NCI-H2029 (cell line): ENCODE measurements around the gene LYAR.

Experiments
- DNase-seq: peaks from one replicate; lab custom pipeline; 2025; lab: John Stamatoyannopoulos, UW

LYAR gene

DNA sequence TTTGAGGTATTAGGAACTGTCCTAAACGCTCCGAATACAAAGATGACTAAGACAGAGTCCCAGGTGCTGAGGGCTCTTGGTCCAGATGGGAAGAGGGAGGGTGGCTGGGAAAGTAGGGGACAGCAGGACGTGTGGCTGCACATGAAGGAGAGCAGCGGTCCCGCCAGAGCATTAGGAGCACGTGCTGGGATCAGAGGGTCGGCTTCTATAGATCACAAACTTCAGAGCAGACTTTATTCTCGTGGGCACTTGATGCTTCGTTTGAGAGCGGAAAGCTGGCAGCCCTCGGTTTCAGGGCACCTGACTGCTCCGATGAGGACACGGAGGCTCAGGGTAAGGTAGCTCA is 26.2 kb upstream of the LYAR start:
- DNase-seq, result no peak

- DNase-seq, result no peak
Measured at GRCh38 chr4:4315461-4316149, 25.7 kb upstream of the LYAR start.

- DNase-seq, result no peak
Measured at GRCh38 chr4:4311193-4311592, 21.2 kb upstream of the LYAR start.

- DNase-seq, result no peak
Measured at GRCh38 chr4:4308800-4309441, 19.0 kb upstream of the LYAR start.

DNA sequence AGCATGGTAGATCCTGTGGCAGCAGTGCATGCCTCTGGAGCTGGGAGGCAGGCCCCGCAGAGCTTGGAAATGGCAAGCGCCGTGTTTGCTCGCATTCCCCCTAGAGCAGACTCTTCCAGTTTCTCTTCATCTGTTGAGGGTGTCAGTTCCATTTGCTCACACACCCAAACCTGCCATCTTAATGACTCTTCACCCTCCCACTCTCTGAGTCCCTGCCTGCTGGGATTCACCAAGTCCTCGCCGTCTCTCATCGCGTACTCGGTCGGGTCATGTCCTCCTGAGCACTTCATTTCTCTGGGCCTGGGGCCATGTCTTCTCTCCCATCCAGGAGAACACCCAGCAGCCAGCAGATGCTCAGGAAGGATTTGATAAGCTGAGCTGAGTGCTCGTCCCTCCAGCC is 17.0 kb upstream of the LYAR start:
- no peak for DNase-seq

- DNase-seq, result no peak
Measured at GRCh38 chr4:4302416-4302815, 12.5 kb upstream of the LYAR start.

DNA sequence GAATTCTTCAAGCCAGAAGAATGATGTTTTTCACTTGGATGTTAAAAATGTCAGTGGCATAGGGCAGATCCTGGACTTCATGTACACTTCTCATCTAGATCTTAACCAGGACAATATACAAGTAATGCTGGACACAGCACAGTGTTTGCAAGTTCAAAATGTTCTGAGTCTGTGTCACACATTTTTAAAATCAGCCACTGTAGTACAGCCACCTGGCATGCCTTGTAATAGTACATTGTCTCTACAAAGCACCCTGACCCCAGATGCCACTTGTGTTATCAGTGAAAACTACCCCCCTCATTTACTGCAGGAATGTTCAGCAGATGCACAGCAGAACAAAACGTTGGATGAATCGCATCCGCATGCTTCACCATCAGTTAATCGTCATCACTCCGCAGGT is 12.0 kb upstream of the LYAR start:
- no peak for DNase-seq

GRCh38 chr4:4299006-4299405 is 9.1 kb upstream of the LYAR start:
- no peak for DNase-seq

DNA sequence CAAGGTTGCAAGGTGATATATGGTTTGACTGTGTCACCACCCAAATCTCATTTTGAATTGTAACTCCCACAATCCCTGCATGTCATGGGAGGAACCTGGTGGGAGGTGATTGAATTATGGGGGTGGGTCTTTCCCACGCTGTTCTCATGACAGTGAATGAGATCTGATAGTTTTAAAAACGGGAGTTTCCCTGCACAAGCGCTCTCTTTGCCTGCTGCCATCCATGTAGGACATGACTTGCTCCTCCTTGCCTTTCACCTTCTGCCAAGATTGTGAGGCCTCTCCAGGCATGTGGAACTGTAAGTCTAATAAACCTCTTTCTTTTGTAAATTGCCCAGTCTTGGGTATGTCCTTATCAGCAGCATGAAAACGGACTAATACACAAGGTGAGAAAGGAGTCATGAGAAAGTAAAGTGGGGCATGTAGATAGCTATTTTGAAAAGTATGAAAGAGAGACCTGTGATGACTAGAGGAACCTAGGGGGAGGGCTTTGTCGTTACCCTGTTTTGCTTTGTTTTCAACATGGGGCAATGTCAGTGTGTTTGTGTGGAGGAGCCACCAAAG is 6.4 kb upstream of the LYAR start:
- no peak for DNase-seq

DNA sequence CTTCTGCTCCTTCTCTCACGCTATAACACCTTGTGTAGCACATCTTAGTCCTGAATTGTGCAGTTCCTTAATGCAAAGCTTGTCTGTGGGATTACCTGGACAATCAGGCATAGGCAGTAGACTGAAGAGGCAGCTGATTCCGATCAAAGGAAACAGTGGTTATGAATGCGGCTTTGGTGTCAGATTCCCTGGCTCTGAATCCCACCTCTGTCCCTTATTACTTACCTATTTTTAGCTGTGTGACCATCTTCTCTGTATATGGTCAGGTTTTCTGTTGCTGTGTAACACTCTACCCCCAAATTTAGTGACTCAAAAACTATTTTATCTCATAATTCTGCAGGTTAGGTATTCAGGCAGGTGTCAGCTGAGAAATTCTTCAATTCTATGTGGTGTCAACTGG is 3.3 kb upstream of the LYAR start:
- no peak for DNase-seq

DNA sequence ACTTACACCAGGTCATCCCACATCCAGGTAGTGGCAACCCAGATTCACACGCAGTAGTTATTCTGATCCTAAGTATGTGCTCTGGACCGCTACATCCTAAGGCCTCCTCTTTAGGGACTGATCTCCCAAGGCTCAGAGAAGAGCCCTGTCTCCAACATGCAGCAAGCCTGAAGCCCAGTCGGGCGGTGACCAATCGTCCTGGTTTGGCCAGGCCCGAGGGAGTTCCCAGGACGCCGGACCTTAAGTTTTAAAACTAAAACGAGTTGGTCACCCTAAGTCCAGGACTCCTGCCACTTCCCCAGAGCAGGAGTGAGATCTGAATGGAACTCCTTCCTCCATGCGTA is 385 bp downstream of the LYAR start:
- DNase-seq, result no peak

DNA sequence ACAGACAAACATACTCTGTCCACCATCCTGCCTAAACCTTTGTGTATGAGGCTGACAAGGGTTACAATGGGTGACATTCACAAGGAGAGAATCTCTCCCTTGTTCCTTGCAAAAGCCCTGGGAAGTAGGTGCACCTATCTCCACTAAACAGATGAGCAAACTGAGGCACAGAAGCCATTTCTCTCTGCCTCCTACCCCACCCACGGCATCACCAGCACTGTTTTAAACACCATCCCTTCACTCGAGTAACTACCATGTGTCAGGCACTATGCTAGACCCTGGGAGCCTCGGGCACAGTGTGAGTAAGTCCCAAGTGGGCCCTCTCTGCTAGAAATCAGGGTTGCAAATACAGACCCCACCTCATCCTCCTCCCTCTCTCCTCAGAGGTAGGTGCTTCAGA is 899 bp downstream of the LYAR start:
- DNase-seq, result no peak

DNA sequence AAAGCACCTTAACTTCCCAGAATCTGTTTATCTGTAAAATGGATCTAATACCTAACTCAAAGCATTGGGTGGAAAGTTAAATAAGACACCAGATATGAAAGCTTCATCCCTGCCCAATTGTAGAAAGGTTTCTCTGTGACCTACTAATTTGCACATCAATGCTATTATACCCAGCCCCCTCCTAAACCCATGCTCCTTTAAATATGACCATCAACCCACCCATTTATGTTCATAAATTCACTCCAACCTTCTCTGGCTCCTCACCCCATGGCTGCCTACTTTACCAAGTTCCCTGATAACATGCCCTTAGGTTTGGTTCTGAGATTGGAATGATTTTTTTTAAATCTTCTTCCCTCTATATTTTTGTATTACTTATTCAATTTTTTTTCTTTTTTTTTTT is 1.9 kb downstream of the LYAR start:
- DNase-seq, result no peak

DNA sequence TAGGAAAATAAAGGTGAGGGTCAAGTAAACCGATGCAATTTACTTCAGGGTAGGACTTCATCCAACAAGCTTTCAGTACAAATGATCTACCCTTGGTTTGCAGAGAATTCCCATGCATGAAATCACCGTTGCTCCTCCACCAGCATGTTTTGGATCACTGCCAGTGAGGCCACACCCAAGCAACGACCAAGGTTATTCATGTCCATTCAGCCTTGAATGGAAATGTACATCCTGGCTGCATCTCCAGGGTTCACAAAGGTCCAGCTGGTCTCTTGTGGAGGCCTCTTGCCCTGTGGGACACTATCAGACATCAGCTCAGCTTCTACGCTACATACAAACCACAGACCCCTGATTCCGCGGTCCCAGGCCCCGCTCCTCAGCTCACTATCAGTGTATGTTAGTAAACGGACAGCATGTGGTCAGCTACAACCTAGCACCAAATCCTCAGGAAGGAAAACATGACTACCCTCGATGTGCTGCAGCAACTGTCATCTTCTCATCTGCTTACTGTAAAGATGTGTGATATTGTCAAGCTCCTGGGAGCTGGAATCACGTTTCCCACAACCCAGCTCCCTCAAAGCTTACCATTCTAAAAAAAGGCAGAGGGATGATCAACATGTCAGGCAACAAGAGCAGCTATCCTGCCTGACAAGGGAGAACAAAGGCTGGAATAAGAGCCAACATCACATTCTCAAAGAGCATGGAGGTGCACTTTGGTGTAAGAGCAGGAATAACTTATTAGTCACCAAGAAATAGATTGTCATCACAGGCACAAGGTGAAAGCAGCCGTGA is 4.9 kb downstream of the LYAR start:
- peak; percentile 4 for DNase-seq

DNA sequence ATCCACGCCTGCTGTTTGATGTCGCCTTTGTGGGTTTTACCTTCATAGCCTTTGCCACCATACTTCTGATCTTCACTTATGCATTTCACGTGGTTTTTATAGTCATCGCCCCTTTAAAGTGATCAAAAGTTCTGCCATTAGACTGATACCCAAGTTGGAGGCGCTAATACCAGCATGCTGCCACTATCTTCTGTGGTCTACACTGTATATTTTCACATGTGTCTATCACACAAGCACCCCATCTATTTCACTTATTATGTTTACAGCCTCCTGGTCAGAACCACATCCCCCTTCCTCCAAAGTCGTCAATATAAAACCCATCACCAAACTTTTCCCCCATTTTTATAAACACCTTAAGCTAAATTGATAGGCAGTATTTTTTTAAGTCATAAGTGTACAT is 8.2 kb downstream of the LYAR start:
- no peak for DNase-seq

- DNase-seq, result no peak
Measured at GRCh38 chr4:4277531-4277930, 12.4 kb downstream of the LYAR start.

- DNase-seq, result no peak
Measured at GRCh38 chr4:4274226-4274625, 15.7 kb downstream of the LYAR start.

GRCh38 chr4:4271912-4272311 is 18.0 kb downstream of the LYAR start:
- no peak for DNase-seq

- no peak for DNase-seq
Measured at GRCh38 chr4:4270529-4270928, 19.4 kb downstream of the LYAR start.

- no peak for DNase-seq
Measured at GRCh38 chr4:4269856-4270255, 20.1 kb downstream of the LYAR start.

GRCh38 chr4:4269331-4269731 is 20.6 kb downstream of the LYAR start:
- DNase-seq, result no peak

- no peak for DNase-seq
Measured at GRCh38 chr4:4268776-4269175, 21.2 kb downstream of the LYAR start.

DNA sequence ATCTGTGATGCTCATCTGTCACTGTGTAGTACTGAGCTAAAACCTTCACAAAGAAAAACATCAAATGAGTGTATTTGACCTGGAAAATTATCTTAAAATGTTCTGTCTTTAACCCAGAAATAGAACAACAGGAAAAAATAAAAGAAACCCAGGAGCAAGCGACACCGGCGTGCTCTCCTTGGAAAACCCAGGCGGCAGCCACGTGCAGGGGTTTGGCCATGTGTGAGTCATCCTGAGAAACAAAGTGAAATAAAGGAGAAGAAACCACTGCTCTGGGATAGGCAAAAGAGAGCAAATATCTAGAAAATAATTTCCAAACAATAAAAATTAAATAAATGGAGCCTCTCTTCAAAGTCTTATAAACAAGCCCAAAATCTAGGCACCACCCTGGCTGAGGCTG is 22.0 kb downstream of the LYAR start:
- DNase-seq, result no peak
